ENCODE measurements around the gene TBC1D32.

Gene TBC1D32, protein sequence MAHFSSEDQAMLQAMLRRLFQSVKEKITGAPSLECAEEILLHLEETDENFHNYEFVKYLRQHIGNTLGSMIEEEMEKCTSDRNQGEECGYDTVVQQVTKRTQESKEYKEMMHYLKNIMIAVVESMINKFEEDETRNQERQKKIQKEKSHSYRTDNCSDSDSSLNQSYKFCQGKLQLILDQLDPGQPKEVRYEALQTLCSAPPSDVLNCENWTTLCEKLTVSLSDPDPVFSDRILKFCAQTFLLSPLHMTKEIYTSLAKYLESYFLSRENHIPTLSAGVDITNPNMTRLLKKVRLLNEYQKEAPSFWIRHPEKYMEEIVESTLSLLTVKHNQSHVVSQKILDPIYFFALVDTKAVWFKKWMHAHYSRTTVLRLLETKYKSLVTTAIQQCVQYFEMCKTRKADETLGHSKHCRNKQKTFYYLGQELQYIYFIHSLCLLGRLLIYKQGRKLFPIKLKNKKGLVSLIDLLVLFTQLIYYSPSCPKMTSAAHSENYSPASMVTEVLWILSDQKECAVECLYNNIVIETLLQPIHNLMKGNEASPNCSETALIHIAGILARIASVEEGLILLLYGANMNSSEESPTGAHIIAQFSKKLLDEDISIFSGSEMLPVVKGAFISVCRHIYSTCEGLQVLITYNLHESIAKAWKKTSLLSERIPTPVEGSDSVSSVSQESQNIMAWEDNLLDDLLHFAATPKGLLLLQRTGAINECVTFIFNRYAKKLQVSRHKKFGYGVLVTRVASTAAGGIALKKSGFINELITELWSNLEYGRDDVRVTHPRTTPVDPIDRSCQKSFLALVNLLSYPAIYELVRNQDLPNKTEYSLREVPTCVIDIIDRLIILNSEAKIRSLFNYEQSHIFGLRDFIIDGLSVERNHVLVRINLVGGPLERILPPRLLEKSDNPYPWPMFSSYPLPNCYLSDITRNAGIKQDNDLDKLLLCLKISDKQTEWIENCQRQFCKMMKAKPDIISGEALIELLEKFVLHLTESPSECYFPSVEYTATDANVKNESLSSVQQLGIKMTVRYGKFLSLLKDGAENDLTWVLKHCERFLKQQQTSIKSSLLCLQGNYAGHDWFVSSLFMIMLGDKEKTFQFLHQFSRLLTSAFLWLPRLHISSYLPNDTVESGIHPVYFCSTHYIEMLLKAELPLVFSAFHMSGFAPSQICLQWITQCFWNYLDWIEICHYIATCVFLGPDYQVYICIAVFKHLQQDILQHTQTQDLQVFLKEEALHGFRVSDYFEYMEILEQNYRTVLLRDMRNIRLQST

DNA sequence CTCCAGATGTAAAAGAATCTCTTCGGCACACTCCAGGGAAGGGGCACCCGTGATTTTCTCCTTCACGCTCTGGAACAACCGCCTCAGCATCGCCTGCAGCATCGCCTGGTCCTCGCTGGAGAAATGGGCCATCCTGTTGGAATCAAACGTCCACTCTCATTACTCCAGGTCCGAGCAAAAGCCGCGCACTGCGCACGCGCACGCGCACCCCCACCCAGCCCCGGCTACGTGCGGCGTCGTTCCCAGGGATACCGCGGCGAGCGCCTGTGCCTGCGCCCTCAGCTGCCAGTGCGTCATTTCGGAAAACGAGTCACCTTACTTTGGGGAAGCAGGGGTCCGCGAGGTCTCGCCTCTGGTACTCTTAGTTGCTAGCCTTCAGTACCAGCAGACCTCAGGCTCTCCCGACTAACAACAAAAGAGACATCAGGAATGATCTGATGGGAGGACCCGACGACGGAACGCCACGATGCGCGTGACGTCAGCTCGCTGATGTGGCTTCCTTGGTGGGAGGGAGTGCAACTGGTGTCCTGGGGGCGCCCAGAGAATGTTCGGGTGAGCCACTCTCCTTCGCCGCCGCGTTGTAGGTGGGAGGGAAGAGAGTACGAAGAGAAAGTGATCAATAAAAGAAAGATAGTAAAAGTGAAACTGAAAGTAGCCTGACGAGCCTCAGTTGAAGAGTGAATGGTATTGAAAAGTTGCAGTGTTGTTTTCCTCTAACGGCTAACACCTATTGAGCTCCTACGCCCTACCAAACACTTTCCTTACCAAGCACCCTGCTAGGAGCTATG is at the start of gene TBC1D32:
TBC1D32 (minus strand) TSS at position 182 of the 788 bp plus-strand sequence; CDS start at position 132, 50 bp downstream.
- H3K4me1 ChIP-seq (ENCODE audit: insufficient read depth, low read length, poor library complexity, severe bottlenecking) = peaks cover 34% of the 10 kb centered on the region
- H3K9ac ChIP-seq (ENCODE audit: low read depth, low read length, poor library complexity, severe bottlenecking) = peak within 1 kb of the TSS; percentile 81
- H3K4me3 ChIP-seq (ENCODE audit: low read length, poor library complexity, severe bottlenecking) = peak within 1 kb of the TSS; percentile 81
- TF ChIP-seq, protein P1, sequence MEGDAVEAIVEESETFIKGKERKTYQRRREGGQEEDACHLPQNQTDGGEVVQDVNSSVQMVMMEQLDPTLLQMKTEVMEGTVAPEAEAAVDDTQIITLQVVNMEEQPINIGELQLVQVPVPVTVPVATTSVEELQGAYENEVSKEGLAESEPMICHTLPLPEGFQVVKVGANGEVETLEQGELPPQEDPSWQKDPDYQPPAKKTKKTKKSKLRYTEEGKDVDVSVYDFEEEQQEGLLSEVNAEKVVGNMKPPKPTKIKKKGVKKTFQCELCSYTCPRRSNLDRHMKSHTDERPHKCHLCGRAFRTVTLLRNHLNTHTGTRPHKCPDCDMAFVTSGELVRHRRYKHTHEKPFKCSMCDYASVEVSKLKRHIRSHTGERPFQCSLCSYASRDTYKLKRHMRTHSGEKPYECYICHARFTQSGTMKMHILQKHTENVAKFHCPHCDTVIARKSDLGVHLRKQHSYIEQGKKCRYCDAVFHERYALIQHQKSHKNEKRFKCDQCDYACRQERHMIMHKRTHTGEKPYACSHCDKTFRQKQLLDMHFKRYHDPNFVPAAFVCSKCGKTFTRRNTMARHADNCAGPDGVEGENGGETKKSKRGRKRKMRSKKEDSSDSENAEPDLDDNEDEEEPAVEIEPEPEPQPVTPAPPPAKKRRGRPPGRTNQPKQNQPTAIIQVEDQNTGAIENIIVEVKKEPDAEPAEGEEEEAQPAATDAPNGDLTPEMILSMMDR (conservative IDR thresholded peaks at IDR 0.05; ENCODE audit: low read length) = no peak
- TF ChIP-seq EZH2phosphoT487 (IDR thresholded peaks at IDR 0.05; ENCODE audit: borderline replicate concordance) = no peak
- H3K4me2 ChIP-seq (ENCODE audit: low read depth, low read length, poor library complexity, severe bottlenecking) = peak within 1 kb of the TSS; percentile 86
- H3K27me3 ChIP-seq (ENCODE audit: insufficient read depth, low read length, poor library complexity, severe bottlenecking) = no peaks in the 10 kb centered on the region
- no peaks in the 10 kb centered on the region for H4K20me1 ChIP-seq (ENCODE audit: insufficient read depth, low read length, poor library complexity, severe bottlenecking)
- no peaks in the 10 kb centered on the region for H3K9me2 ChIP-seq (replicated peaks; ENCODE audit: low read depth, low read length)
- no peaks in the 10 kb centered on the region for H3K36me3 ChIP-seq (ENCODE audit: insufficient read depth, low read length)
- H3F3A ChIP-seq (ENCODE audit: low read depth) = no peaks in the 10 kb centered on the region
- peak within 1 kb of the TSS; percentile 97 for H2AFZ ChIP-seq (ENCODE audit: low read length)
- peaks cover 7% of the 10 kb centered on the region for H3K79me2 ChIP-seq (ENCODE audit: insufficient read depth, low read length)
- H3K9me3 ChIP-seq (ENCODE audit: insufficient read depth, low read depth, low read length) = no peaks in the 10 kb centered on the region

- Histone ChIP-seq H3K79me2 (ENCODE audit: insufficient read depth, low read length) (no peaks in the 10 kb centered on the region), H3K36me3 (ENCODE audit: insufficient read depth, low read length) (no peaks in the 10 kb centered on the region), H3K27me3 (ENCODE audit: insufficient read depth, low read length, poor library complexity, severe bottlenecking) (no peaks in the 10 kb centered on the region), H3K9me3 (ENCODE audit: insufficient read depth, low read depth, low read length) (no peaks in the 10 kb centered on the region), H3K4me2 (ENCODE audit: low read depth, low read length, poor library complexity, severe bottlenecking) (no peak overlapping the region), H3K9me2 (replicated peaks; ENCODE audit: low read depth, low read length) (no peaks in the 10 kb centered on the region), H3K4me1 (ENCODE audit: insufficient read depth, low read length, poor library complexity, severe bottlenecking) (no peaks in the 10 kb centered on the region), H2AFZ (ENCODE audit: low read length) (no peak overlapping the region), H3K4me3 (ENCODE audit: low read length, poor library complexity, severe bottlenecking) (no peak overlapping the region), H3K9ac (ENCODE audit: low read depth, low read length, poor library complexity, severe bottlenecking) (no peak overlapping the region), H3F3A (ENCODE audit: low read depth) (no peaks in the 10 kb centered on the region), H4K20me1 (ENCODE audit: insufficient read depth, low read length, poor library complexity, severe bottlenecking) (no peaks in the 10 kb centered on the region)
- TF ChIP-seq, protein P1 (conservative IDR thresholded peaks at IDR 0.05; ENCODE audit: low read length) = no peak
- no peak for TF ChIP-seq EZH2phosphoT487 (IDR thresholded peaks at IDR 0.05; ENCODE audit: borderline replicate concordance)
Measured at GRCh38 chr6:121383478-121383877, 49.2 kb upstream of the TBC1D32 start.

All from Loucy (cell line).